Heart right ventricle (tissue), 16 donors: Measurements from ENCODE around the gene FIGLA. TPM values are rescaled to one million over a fixed set of nuclear protein-coding genes. Genes with fewer than 3 reads are reported as not detected.
A peak's percentile ranks its signal among the peaks of the same experiment; 100 is the strongest.

Source experiments
- ATAC-seq, 8 donors: fragments of 200-7000 bp; cut with Tn5 transposase; one replicate each; pipeline ENCODE4 v1.9.1; 2020; ENCODE audit warnings: mild to moderate bottlenecking in 8 of 8, moderate library complexity in 8 of 8, moderate number of reproducible peaks in 1 of 8
- DNase-seq, 2 donors: peaks; one replicate each; pipeline ENCODE4 v3.0.0-alpha.2; 2020
- H3K27ac ChIP-seq, 10 donors: fragments of 200-600 bp; sonication (generic) in 2 of 10; one replicate each; pipeline versions ENCODE4 v1.5.0 to v1.8.0; 2020 to 2022; ENCODE audit warnings: mild to moderate bottlenecking in 3 of 10
- H3K27me3 ChIP-seq, 7 donors: fragments of 200-600 bp; one replicate each; pipeline ENCODE4 v1.8.0; 2021 to 2022; ENCODE audit warnings: mild to moderate bottlenecking in 2 of 7
- H3K36me3 ChIP-seq, 9 donors: fragments of 200-600 bp; sonication (generic) in 1 of 9; one replicate each; pipeline versions ENCODE4 v1.5.0 to v1.8.0; 2020 to 2022; ENCODE audit warnings: mild to moderate bottlenecking in 2 of 9
- H3K4me1 ChIP-seq, 9 donors: fragments of 200-600 bp; sonication (generic) in 1 of 9; one replicate each; pipeline versions ENCODE4 v1.5.0 to v1.8.0; 2020 to 2022; ENCODE audit warnings: mild to moderate bottlenecking in 4 of 9
- H3K4me3 ChIP-seq, 10 donors: fragments of 200-600 bp; sonication (generic) in 2 of 10; one replicate each; pipeline versions ENCODE4 v1.5.0 to v1.8.0; 2020 to 2022; ENCODE audit warnings: mild to moderate bottlenecking in 7 of 10, moderate library complexity in 2 of 10
- H3K9me3 ChIP-seq, 11 donors: fragments of 200-600 bp in 10 of 11; sonication (generic) in 2 of 11; one replicate each; pipeline versions ENCODE4 v1.5.0 to v1.8.0; 2013 to 2022; ENCODE audit warnings: mild to moderate bottlenecking in 2 of 11, control low read depth in 1 of 11, moderate library complexity in 1 of 11
- WGBS, 2 donors: extraction: QIAGEN DNeasy Blood & Tissue Kit; methylation state at CpG; one replicate each; pipeline ENCODE4 v1.1.7; 2013; ENCODE audit warnings: inconsistent platforms in 1 of 2; 5-methylcytosine and 5-hydroxymethylcytosine counted together
- intact Hi-C, 10 donors: fragments of 100-400 bp; cut with DNase I; formaldehyde crosslinking; loops; one replicate each; pipeline versions ENCODE4 v1.11.1 to v1.14.2; 2022
- polyA plus RNA-seq, 2 donors: library from polyadenylated mRNA; stranded (reverse); fragments of 200-250 nt; gene quantifications; one replicate each; pipeline ENCODE4 v1.2.3, GENCODE V29; 2013
- total RNA-seq, 10 donors: library from RNA; stranded (reverse); fragmentation: NEBNext Ultra II Directional in 3 of 10; extraction: Animal tissue kit (Norgen Biotek cat#: 25700) in 3 of 10; gene quantifications; one replicate each; pipeline versions ENCODE4 v1.2.1 to v1.2.4, GENCODE V29; 2021 to 2023
- TF ChIP-seq, protein P1 (sequence below), 9 donors: fragments of 200-600 bp; sonication (generic) in 2 of 9; IDR thresholded peaks; one replicate each; pipeline versions ENCODE4 v1.5.0 to v1.8.0; 2021 to 2022; ENCODE audit warnings: antibody characterized with exemption in 9 of 9, mild to moderate bottlenecking in 5 of 9, moderate library complexity in 1 of 9
- donor health status: Arrhythmogenic right ventricular cardiomyopathy.
- donor health status: ischemic (EF 13 %, LVEDD 7.1; RV severe dilation, severe dysfunction).
- donor health status: healthy with polysubstance abuse.
- donor health status: DM: no; HTN: yes; CAD: no.
- donor health status: DM: no; HTN: no; CAD: no.
- donor health status: ischemic (EF 25% LVEDD 6.9; RV normal size, moderate dysfunction).
- donor health status: ischemic (EF 25% LVEDD 5.7; RV mildly dilated, moderate dysfunction).
- donor health status: healthy.
- donor health status: DM: yes; HTN: yes; CAD: no.
- donor health status: Ischemic cardiomyopathy.
- donor health status: ischemic (EF 35%, LVEDD 5.7; RV mildly dilated, moderate dysfunction).
- donor health status: nonischemic (EF 11% LVEDD 7.7; RV severe dilation, severe dysfunction).
- donor health status: DM: yes; HTN: yes; CAD: no.
- donor health status: PGD.
- donor health status: ischemic (EF 29% LVEDD 5.4; RV normal size, mild dysfunction).
- donor health status: nonischemic (EF 23%, LVEDD 6.1; RV moderate dilation, normal function).

FIGLA gene
- total and polyA plus RNA-seq, 12 donors, result 0.36 to 0.51 TPM; not detected in 10

DNA sequence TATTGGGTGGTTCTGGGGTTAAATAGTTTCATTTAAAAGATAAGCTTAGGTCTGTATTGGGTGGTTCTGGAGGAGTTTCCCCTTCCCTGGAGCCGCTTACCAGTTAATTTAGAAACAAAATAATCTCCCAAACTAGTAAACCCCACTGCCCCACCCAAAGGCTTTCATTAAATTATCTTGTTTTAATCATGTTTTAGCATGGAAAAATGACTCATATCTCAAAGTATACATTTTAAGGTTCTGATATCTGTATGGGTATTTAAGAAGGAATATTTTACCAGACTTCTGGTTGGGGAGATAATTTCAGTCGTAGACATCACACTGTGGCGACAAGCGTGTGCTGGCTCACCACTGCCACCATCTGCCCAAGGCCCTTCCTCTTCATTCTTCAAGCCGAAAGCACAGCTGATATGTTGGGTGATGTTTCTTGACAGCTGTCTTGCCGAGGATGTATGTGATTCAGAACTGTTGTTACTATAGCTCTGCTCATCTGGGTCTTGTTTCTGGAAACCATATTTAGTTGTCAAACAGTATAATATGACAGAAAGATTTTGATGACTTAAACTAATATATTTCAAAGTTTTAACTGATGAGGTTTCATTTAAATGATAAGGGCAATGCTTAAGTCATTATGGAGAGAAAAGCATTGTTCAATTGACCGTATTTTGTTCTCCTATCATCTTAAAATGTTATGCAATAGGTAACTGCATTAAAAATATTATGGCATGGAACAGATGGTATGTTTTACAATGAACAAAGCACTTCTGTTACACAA is 5.1 kb downstream of the FIGLA start:
- peaks cover 2 to 12% (median 10%) of the 10 kb centered on the region in 9 donors for H3K4me1 ChIP-seq
- TF ChIP-seq, protein P1, sequence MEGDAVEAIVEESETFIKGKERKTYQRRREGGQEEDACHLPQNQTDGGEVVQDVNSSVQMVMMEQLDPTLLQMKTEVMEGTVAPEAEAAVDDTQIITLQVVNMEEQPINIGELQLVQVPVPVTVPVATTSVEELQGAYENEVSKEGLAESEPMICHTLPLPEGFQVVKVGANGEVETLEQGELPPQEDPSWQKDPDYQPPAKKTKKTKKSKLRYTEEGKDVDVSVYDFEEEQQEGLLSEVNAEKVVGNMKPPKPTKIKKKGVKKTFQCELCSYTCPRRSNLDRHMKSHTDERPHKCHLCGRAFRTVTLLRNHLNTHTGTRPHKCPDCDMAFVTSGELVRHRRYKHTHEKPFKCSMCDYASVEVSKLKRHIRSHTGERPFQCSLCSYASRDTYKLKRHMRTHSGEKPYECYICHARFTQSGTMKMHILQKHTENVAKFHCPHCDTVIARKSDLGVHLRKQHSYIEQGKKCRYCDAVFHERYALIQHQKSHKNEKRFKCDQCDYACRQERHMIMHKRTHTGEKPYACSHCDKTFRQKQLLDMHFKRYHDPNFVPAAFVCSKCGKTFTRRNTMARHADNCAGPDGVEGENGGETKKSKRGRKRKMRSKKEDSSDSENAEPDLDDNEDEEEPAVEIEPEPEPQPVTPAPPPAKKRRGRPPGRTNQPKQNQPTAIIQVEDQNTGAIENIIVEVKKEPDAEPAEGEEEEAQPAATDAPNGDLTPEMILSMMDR (IDR thresholded peaks at IDR 0.05), result peak in 7 of 9 donors; percentile 34 to 62 (median 44)
- no peak for ATAC-seq

GRCh38 chr2:70784320-70784719 is 6.1 kb downstream of the FIGLA start:
- no peak for ATAC-seq
- peaks cover 0 to 2% (median under 1%) of the 10 kb centered on the region in 9 donors for H3K4me1 ChIP-seq
- WGBS, 2 donors, result 90 to 93% methylated on average over 2 of the region's 2 CpGs
- no peak for DNase-seq
- H3K27me3 ChIP-seq, result peaks cover 0 to 54% (median 32%) of the 10 kb centered on the region in 7 donors
- no peak overlapping the region for H3K4me3 ChIP-seq
- TF ChIP-seq, protein P1 (IDR thresholded peaks at IDR 0.05), result no peak
- H3K27ac ChIP-seq, result no peak overlapping the region
- no peaks in the 10 kb centered on the region for H3K9me3 ChIP-seq
- H3K36me3 ChIP-seq, result no peaks in the 10 kb centered on the region
- intact Hi-C loops, result loop anchor here in 5 of 10 donors (10.0 kb wide), 4 partner anchors 130 to 440 kb away; no protein-coding TSS in a partner anchor

More for the DNA sequence above, 5.1 kb downstream of the FIGLA start:
- intact Hi-C loops, result loop anchor here in 7 of 10 donors (5.0 to 10.0 kb wide), 7 partner anchors 77 to 441 kb away; no protein-coding TSS in a partner anchor
- H3K27ac ChIP-seq, result no peak overlapping the region
- no peak for DNase-seq
- no peaks in the 10 kb centered on the region for H3K36me3 ChIP-seq
- 20 to 24% methylated on average over 7 of the region's 7 CpGs for WGBS, 2 donors
- H3K9me3 ChIP-seq, result no peaks in the 10 kb centered on the region
- H3K27me3 ChIP-seq, result peaks cover 3 to 61% (median 42%) of the 10 kb centered on the region in 7 donors
- no peak overlapping the region for H3K4me3 ChIP-seq

- DNase-seq (no peak), ATAC-seq (no peak)
- Histone ChIP-seq H3K4me1 (no peaks in the 10 kb centered on the region), H3K9me3 (peaks cover 0 to 3% (median 0%) of the 10 kb centered on the region in 11 donors), H3K36me3 (no peaks in the 10 kb centered on the region), H3K4me3 (no peak overlapping the region), H3K27me3 (peaks cover 0 to 51% (median 22%) of the 10 kb centered on the region in 7 donors), H3K27ac (no peak overlapping the region)
- TF ChIP-seq, protein P1 (IDR thresholded peaks at IDR 0.05), result no peak
- intact Hi-C loops, result loop anchor here in 6 of 10 donors (10.0 kb wide), 4 partner anchors 125 to 435 kb away; no protein-coding TSS in a partner anchor
- WGBS, 2 donors, result 60 to 73% methylated on average over 8 of the region's 8 CpGs
Measured at GRCh38 chr2:70779911-70780545, 10.4 kb downstream of the FIGLA start.

GRCh38 chr2:70779491-70779890 is 11.0 kb downstream of the FIGLA start:
- Histone ChIP-seq H3K36me3 (no peaks in the 10 kb centered on the region), H3K4me1 (no peaks in the 10 kb centered on the region), H3K9me3 (peaks cover 0 to 3% (median 0%) of the 10 kb centered on the region in 11 donors), H3K27ac (no peak overlapping the region), H3K4me3 (no peak overlapping the region), H3K27me3 (peaks cover 0 to 52% (median 24%) of the 10 kb centered on the region in 7 donors)
- DNase-seq (no peak), ATAC-seq (no peak)
- intact Hi-C loops, result loop anchor here in 1 of 10 donors (10.0 kb wide), 1 partner anchor 125 kb away; no protein-coding TSS in a partner anchor
- 57 to 62% methylated on average over 3 of the region's 3 CpGs for WGBS, 2 donors
- TF ChIP-seq, protein P1 (IDR thresholded peaks at IDR 0.05), result no peak
